HG03159 (cell line): ENCODE measurements around the gene RTBDN.

Experiments
- ATAC-seq: cut with Tn5 transposase; IDR thresholded peaks from one replicate; pipeline ENCODE4 v1.9.1; 2021; ENCODE audit warnings: mild to moderate bottlenecking, moderate library complexity; ENCODE audit not compliant: unreplicated experiment

RTBDN gene

GRCh38 chr19:12783291-12783848 is 51.0 kb downstream of the RTBDN start:
- no peak for ATAC-seq

- no peak for ATAC-seq
Observed at GRCh38 chr19:12782424-12783290, 51.7 kb downstream of the RTBDN start.

- no peak for ATAC-seq
Observed at GRCh38 chr19:12782174-12782423, 52.3 kb downstream of the RTBDN start.

GRCh38 chr19:12779162-12779993 is 55.0 kb downstream of the RTBDN start:
- no peak for ATAC-seq

- ATAC-seq, result no peak
Observed at GRCh38 chr19:12778905-12779161, 55.5 kb downstream of the RTBDN start.

- ATAC-seq, result no peak
Observed at GRCh38 chr19:12778017-12778904, 56.1 kb downstream of the RTBDN start.

- no peak for ATAC-seq
Observed at GRCh38 chr19:12777217-12778016, 57.0 kb downstream of the RTBDN start.
